Type B pancreatic cell (in vitro differentiated cells): Measurements from ENCODE around the gene GRAMD1B. TPM values are rescaled to one million over a fixed set of nuclear protein-coding genes. Genes with fewer than 3 reads are reported as not detected.

Experiments
- DNase-seq: peaks from one replicate; pipeline ENCODE4 v3.0.0; 2021; ENCODE audit warnings: mixed read lengths; ENCODE audit not compliant: unreplicated experiment; ENCODE audit errors: extremely low spot score
- H3K27ac Mint-ChIP-seq: 2 replicates; pipeline ENCODE4 v1.8.0; 2021; ENCODE audit warnings: mild to moderate bottlenecking, mixed read lengths
- H3K27me3 Mint-ChIP-seq: 2 replicates; pipeline ENCODE4 v1.8.0; 2021; ENCODE audit warnings: mixed read lengths
- H3K36me3 Mint-ChIP-seq: 2 replicates; pipeline ENCODE4 v1.8.0; 2021; ENCODE audit warnings: mixed read lengths
- H3K4me1 Mint-ChIP-seq: one replicate; pipeline ENCODE4 v1.8.0; 2021; ENCODE audit warnings: mixed read lengths; ENCODE audit not compliant: unreplicated experiment
- H3K4me3 Mint-ChIP-seq: 2 replicates; pipeline ENCODE4 v1.8.0; 2021; ENCODE audit warnings: mild to moderate bottlenecking, mixed read lengths
- H3K9me3 Mint-ChIP-seq: 2 replicates; pipeline ENCODE4 v1.8.0; 2021; ENCODE audit warnings: mixed read lengths
- CTCF ChIP-seq: fragments of 200-600 bp; sonication (generic); conservative IDR thresholded peaks from 2 replicates; pipeline ENCODE4 v1.5.0; 2021; ENCODE audit warnings: antibody characterized with exemption, mild to moderate bottlenecking
- total RNA-seq: library from RNA; stranded (reverse); gene quantifications from 2 replicates; pipeline ENCODE4 v1.2.1, GENCODE V29; 2021; ENCODE audit warnings: low replicate concordance

GRAMD1B gene
- total RNA-seq, 1 donor from 2014 or later, result 15.2 TPM

- Mint-ChIP-seq H3K36me3 (peaks cover 3% of the 10 kb centered on the region), H3K27ac (no peak overlapping the region), H3K9me3 (no peaks in the 10 kb centered on the region), H3K4me1 (peaks cover 3% of the 10 kb centered on the region), H3K4me3 (no peak overlapping the region), H3K27me3 (no peaks in the 10 kb centered on the region)
- no peak for TF ChIP-seq CTCF
- no peak for DNase-seq
These were observed 199.0 kb downstream of the GRAMD1B start for GRCh38 chr11:123628936-123629683.

DNA sequence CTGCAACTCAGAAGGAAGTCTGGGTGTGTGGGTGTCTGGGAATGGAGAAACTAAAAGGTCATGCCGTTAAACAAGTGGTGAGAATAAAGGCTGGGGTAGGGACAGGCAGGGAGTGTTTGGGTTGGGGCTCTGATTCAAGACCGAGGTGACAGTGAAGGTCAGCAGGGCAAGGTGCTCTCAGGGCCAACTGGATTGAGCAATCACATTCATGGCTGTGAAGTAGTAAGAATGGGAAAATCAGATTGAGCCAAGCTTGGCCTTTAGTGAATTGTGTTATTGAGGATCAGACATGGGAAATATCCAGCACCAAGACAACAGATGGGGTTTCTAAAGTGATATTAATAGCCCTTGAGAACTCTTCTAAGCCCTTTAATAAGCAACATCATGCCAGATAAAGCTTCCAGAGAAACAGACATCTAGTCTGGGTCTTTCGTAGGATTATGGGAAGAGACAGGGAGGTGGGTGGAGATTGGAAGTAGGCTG, 200.1 kb downstream of the GRAMD1B start:
- DNase-seq, result no peak
- no peak for TF ChIP-seq CTCF
- Mint-ChIP-seq H3K4me1 (peaks cover 3% of the 10 kb centered on the region), H3K36me3 (no peaks in the 10 kb centered on the region), H3K9me3 (no peaks in the 10 kb centered on the region), H3K27me3 (peaks cover 4% of the 10 kb centered on the region), H3K4me3 (no peak overlapping the region), H3K27ac (no peak overlapping the region)

GRCh38 chr11:123640029-123640428, 210.0 kb downstream of the GRAMD1B start:
- no peaks in the 10 kb centered on the region for H3K9me3 Mint-ChIP-seq
- DNase-seq, result no peak
- H3K4me3 Mint-ChIP-seq, result no peak overlapping the region
- no peak overlapping the region for H3K27ac Mint-ChIP-seq
- peaks cover 3% of the 10 kb centered on the region for H3K4me1 Mint-ChIP-seq
- H3K27me3 Mint-ChIP-seq, result peaks cover 20% of the 10 kb centered on the region
- H3K36me3 Mint-ChIP-seq, result no peaks in the 10 kb centered on the region
- no peak for TF ChIP-seq CTCF

- Mint-ChIP-seq H3K27ac (no peak overlapping the region), H3K9me3 (no peaks in the 10 kb centered on the region), H3K4me3 (no peak overlapping the region), H3K4me1 (peaks cover 3% of the 10 kb centered on the region), H3K27me3 (peaks cover 24% of the 10 kb centered on the region), H3K36me3 (no peaks in the 10 kb centered on the region)
- peak; percentile 91 for TF ChIP-seq CTCF
- no peak for DNase-seq
These were observed 210.8 kb downstream of the GRAMD1B start for GRCh38 chr11:123640677-123641494.

DNA sequence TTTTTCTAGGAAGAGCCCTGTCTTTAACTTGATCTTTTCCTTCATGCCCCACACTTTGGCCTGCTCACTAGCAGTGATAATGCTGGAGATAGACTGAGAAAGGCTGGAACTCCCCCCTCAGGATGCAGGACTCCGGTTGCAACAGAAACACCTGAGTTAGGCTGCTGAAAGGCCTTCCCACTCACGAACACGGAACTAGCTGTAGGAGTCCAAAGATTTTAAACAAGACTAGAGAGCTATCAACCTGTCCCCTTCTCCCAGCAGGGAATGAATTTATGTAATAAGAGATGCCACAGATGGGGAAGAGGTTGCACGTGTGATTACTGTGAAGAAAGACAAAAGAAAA, 211.4 kb downstream of the GRAMD1B start:
- TF ChIP-seq CTCF, result no peak

More for the DNA sequence above, 211.4 kb downstream of the GRAMD1B start:
- H3K4me1 Mint-ChIP-seq, result peaks cover 3% of the 10 kb centered on the region
- H3K9me3 Mint-ChIP-seq, result no peaks in the 10 kb centered on the region
- H3K27me3 Mint-ChIP-seq, result peaks cover 30% of the 10 kb centered on the region
- no peak overlapping the region for H3K27ac Mint-ChIP-seq
- DNase-seq, result no peak
- H3K4me3 Mint-ChIP-seq, result no peak overlapping the region
- H3K36me3 Mint-ChIP-seq, result no peaks in the 10 kb centered on the region
